ENCODE data around the gene APEH. TPM values are rescaled to one million over a fixed set of nuclear protein-coding genes. Genes with fewer than 3 reads are reported as not detected.

APEH gene
- total and polyA plus RNA-seq, 2 of the 13 experiments (the other 11 are each of a cell fraction or from before 2014, with no cell fraction given), result 116 to 130 TPM

GRCh38 chr3:49711489-49711888 is 37.3 kb downstream of the APEH start:
- DNase-seq (ENCODE audit: low spot score) (no peak), ATAC-seq (no peak), FAIRE-seq (no peak)
- ChIA-PET CTCF (ENCODE audit: low intra/inter-chr PET ratio, low total read pairs) (no interaction called here), POLR2A (no interaction called here)
- Histone ChIP-seq H3K27me3 (ENCODE audit: control insufficient read depth in 1 of 2, insufficient read depth in 2 of 2, low read length in 2 of 2) (no peaks in the 10 kb centered on the region), H3K9me3 (ENCODE audit: low read length) (no peaks in the 10 kb centered on the region), H2AFZ (ENCODE audit: low read length) (no peak overlapping the region), H3K4me3 (replicated peaks in 1 of 3; ENCODE audit: insufficient read depth in 1 of 3, low read depth in 2 of 3, low read length in 3 of 3) (no peak overlapping the region), H4K20me1 (ENCODE audit: insufficient read depth, low read length) (no peaks in the 10 kb centered on the region), H3K9ac (ENCODE audit: insufficient read depth, low read depth, low read length) (no peak overlapping the region), H3K27ac (ENCODE audit: extremely low read length, insufficient read depth, low read length) (no peak overlapping the region), H3K4me1 (ENCODE audit: insufficient read depth, low read length) (peaks cover 23% of the 10 kb centered on the region), H3K4me2 (ENCODE audit: low read depth, low read length) (no peak overlapping the region), H3K36me3 (replicated peaks in 1 of 2; ENCODE audit: control insufficient read depth in 1 of 2, insufficient read depth in 2 of 2, low read length in 2 of 2) (peaks cover 9% of the 10 kb centered on the region in 2 experiments; a peak in 4 of 5 replicates), H3K79me2 (ENCODE audit: insufficient read depth, low read length) (no peaks in the 10 kb centered on the region)
- WGBS (ENCODE audit: low lambda C conversion rate), result 100% methylated on average over 5 of the region's 5 CpGs
- BruUV-seq (replicated peaks), result no TSS peak
- intact Hi-C loops (cut with micrococcal nuclease; ENCODE audit: unreplicated experiment) (no loop called here), in situ Hi-C loops (cut with HindIII; ENCODE audit: extremely low pct_ligation_motif_present, low pct_unique_long_range_greater_than_20kb) (no loop called here)
- TF ChIP-seq, protein P1, sequence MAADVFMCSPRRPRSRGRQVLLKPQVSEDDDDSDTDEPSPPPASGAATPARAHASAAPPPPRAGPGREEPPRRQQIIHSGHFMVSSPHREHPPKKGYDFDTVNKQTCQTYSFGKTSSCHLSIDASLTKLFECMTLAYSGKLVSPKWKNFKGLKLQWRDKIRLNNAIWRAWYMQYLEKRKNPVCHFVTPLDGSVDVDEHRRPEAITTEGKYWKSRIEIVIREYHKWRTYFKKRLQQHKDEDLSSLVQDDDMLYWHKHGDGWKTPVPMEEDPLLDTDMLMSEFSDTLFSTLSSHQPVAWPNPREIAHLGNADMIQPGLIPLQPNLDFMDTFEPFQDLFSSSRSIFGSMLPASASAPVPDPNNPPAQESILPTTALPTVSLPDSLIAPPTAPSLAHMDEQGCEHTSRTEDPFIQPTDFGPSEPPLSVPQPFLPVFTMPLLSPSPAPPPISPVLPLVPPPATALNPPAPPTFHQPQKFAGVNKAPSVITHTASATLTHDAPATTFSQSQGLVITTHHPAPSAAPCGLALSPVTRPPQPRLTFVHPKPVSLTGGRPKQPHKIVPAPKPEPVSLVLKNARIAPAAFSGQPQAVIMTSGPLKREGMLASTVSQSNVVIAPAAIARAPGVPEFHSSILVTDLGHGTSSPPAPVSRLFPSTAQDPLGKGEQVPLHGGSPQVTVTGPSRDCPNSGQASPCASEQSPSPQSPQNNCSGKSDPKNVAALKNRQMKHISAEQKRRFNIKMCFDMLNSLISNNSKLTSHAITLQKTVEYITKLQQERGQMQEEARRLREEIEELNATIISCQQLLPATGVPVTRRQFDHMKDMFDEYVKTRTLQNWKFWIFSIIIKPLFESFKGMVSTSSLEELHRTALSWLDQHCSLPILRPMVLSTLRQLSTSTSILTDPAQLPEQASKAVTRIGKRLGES (CRISPR knock-in tag; IDR thresholded peaks at IDR 0.05; ENCODE audit: borderline replicate concordance), result no peak
- TF ChIP-seq SOX6 (IDR thresholded peaks at IDR 0.05), result no peak
- TF ChIP-seq SOX6 (CRISPR knock-in tag; IDR thresholded peaks at IDR 0.05), result no peak
- no peak for TF ChIP-seq PREB (CRISPR knock-in tag; IDR thresholded peaks at IDR 0.05)
- no peak for TF ChIP-seq ZNF558 (CRISPR knock-in tag; IDR thresholded peaks at IDR 0.05; ENCODE audit: borderline replicate concordance)
- TF ChIP-seq ZSCAN21 (CRISPR knock-in tag; IDR thresholded peaks at IDR 0.05; ENCODE audit: borderline replicate concordance), result no peak
- TF ChIP-seq TEAD2 (CRISPR knock-in tag; IDR thresholded peaks at IDR 0.05), result no peak
- no peak for TF ChIP-seq NFIB (CRISPR knock-in tag; IDR thresholded peaks at IDR 0.05; ENCODE audit: borderline replicate concordance)
- TF ChIP-seq ZNF253 (CRISPR knock-in tag; IDR thresholded peaks at IDR 0.05; ENCODE audit: borderline replicate concordance), result no peak
- no peak for TF ChIP-seq ZNF816 (CRISPR knock-in tag; IDR thresholded peaks at IDR 0.05; ENCODE audit: borderline replicate concordance)
- no peak for TF ChIP-seq PITX1 (CRISPR knock-in tag; IDR thresholded peaks at IDR 0.05)
- TF ChIP-seq HNRNPUL1 (IDR thresholded peaks at IDR 0.05; ENCODE audit: low read depth, low read length), result no peak
- TF ChIP-seq NFE2L1 (CRISPR knock-in tag; IDR thresholded peaks at IDR 0.05; ENCODE audit: borderline replicate concordance), result no peak
- no peak for TF ChIP-seq IKZF1 (IDR thresholded peaks at IDR 0.05)
- no peak for TF ChIP-seq TMF1 (CRISPR knock-in tag; IDR thresholded peaks at IDR 0.05; ENCODE audit: low read depth)
- TF ChIP-seq KLF13 (CRISPR knock-in tag; IDR thresholded peaks at IDR 0.05), result no peak
- no peak for TF ChIP-seq ZNF33A (CRISPR knock-in tag; IDR thresholded peaks at IDR 0.05; ENCODE audit: borderline replicate concordance)
- TF ChIP-seq ZNF644 (CRISPR knock-in tag; IDR thresholded peaks at IDR 0.05; ENCODE audit: low read depth), result no peak
- no peak for TF ChIP-seq ZNF639 (CRISPR knock-in tag; conservative IDR thresholded peaks at IDR 0.05)
